ENCODE data around the gene UGT1A8.
"Not testable (repeated sequence)": the region's sequence is repeated elsewhere in the genome, so short reads cannot be mapped to it uniquely, and the experiment has no call there.

The UGT1A8 gene

GRCh38 chr2:233584210-233584609 lies 33.2 kb upstream of the UGT1A8 start:
- Histone ChIP-seq H3K9me3 (ENCODE audit: insufficient read depth, low read length) (no peaks in the 10 kb centered on the region), H3K4me3 (ENCODE audit: insufficient read depth, low read length, poor library complexity, severe bottlenecking) (no peak overlapping the region), H3K27me3 (ENCODE audit: low read length) (no peaks in the 10 kb centered on the region), H2AFZ (ENCODE audit: low read depth, low read length, severe bottlenecking) (no peak overlapping the region), H3K9ac (ENCODE audit: low read length) (no peak overlapping the region), H4K20me1 (ENCODE audit: low read depth, low read length) (no peaks in the 10 kb centered on the region), H3K9me2 (replicated peaks; ENCODE audit: insufficient read depth, low read length) (no peaks in the 10 kb centered on the region), H3F3A (ENCODE audit: insufficient read depth) (no peaks in the 10 kb centered on the region), H3K4me2 (ENCODE audit: low read depth, low read length, poor library complexity, severe bottlenecking) (no peak overlapping the region), H3K27ac (ENCODE audit: low read depth, low read length) (no peak overlapping the region), H3K36me3 (ENCODE audit: low read length) (no peaks in the 10 kb centered on the region), H3K79me2 (ENCODE audit: insufficient read depth, low read length) (no peaks in the 10 kb centered on the region)
- TF ChIP-seq CTCF (IDR thresholded peaks at IDR 0.05; ENCODE audit: insufficient read depth, low read length, poor library complexity, severe bottlenecking) (no peak), EZH2phosphoT487 (conservative IDR thresholded peaks at IDR 0.05; ENCODE audit: low read length) (no peak)

- no peak overlapping the region for H3K4me2 ChIP-seq (ENCODE audit: low read depth, low read length, poor library complexity, severe bottlenecking)
- no peak overlapping the region for H2AFZ ChIP-seq (ENCODE audit: low read depth, low read length, severe bottlenecking)
- no peak overlapping the region for H3K9ac ChIP-seq (ENCODE audit: low read length)
- H3K36me3 ChIP-seq (ENCODE audit: low read length), result no peaks in the 10 kb centered on the region
- no peaks in the 10 kb centered on the region for H4K20me1 ChIP-seq (ENCODE audit: low read depth, low read length)
- no peaks in the 10 kb centered on the region for H3F3A ChIP-seq (ENCODE audit: insufficient read depth)
- no peak overlapping the region for H3K27ac ChIP-seq (ENCODE audit: low read depth, low read length)
- no peak for TF ChIP-seq CTCF (IDR thresholded peaks at IDR 0.05; ENCODE audit: insufficient read depth, low read length, poor library complexity, severe bottlenecking)
- TF ChIP-seq EZH2phosphoT487 (conservative IDR thresholded peaks at IDR 0.05; ENCODE audit: low read length), result no peak
- no peaks in the 10 kb centered on the region for H3K9me3 ChIP-seq (ENCODE audit: insufficient read depth, low read length)
- H3K79me2 ChIP-seq (ENCODE audit: insufficient read depth, low read length), result no peaks in the 10 kb centered on the region
- H3K9me2 ChIP-seq (replicated peaks; ENCODE audit: insufficient read depth, low read length), result no peaks in the 10 kb centered on the region
- H3K4me3 ChIP-seq (ENCODE audit: insufficient read depth, low read length, poor library complexity, severe bottlenecking), result no peak overlapping the region
- no peaks in the 10 kb centered on the region for H3K27me3 ChIP-seq (ENCODE audit: low read length)
These were observed 29.0 kb upstream of the UGT1A8 start for GRCh38 chr2:233588400-233588799.

- not testable (repeated sequence) for H3K27ac ChIP-seq (ENCODE audit: low read depth, low read length); H3K9me3 ChIP-seq (ENCODE audit: insufficient read depth, low read length); H3K9ac ChIP-seq (ENCODE audit: low read length); H3K4me2 ChIP-seq (ENCODE audit: low read depth, low read length, poor library complexity, severe bottlenecking); H3K79me2 ChIP-seq (ENCODE audit: insufficient read depth, low read length); H3K4me3 ChIP-seq (ENCODE audit: insufficient read depth, low read length, poor library complexity, severe bottlenecking); H3K36me3 ChIP-seq (ENCODE audit: low read length); H2AFZ ChIP-seq (ENCODE audit: low read depth, low read length, severe bottlenecking); H3K27me3 ChIP-seq (ENCODE audit: low read length); H3K9me2 ChIP-seq (replicated peaks; ENCODE audit: insufficient read depth, low read length); H4K20me1 ChIP-seq (ENCODE audit: low read depth, low read length); H3F3A ChIP-seq (ENCODE audit: insufficient read depth)
These were observed 24.7 kb upstream of the UGT1A8 start for GRCh38 chr2:233592706-233593105.

GRCh38 chr2:233593201-233593600 lies 24.2 kb upstream of the UGT1A8 start:
- Histone ChIP-seq H3K9ac (ENCODE audit: low read length) (no peak overlapping the region), H3K9me3 (ENCODE audit: insufficient read depth, low read length) (no peaks in the 10 kb centered on the region), H3K9me2 (replicated peaks; ENCODE audit: insufficient read depth, low read length) (no peaks in the 10 kb centered on the region), H3K36me3 (ENCODE audit: low read length) (no peaks in the 10 kb centered on the region), H4K20me1 (ENCODE audit: low read depth, low read length) (no peaks in the 10 kb centered on the region), H2AFZ (ENCODE audit: low read depth, low read length, severe bottlenecking) (no peak overlapping the region), H3K4me2 (ENCODE audit: low read depth, low read length, poor library complexity, severe bottlenecking) (no peak overlapping the region), H3K79me2 (ENCODE audit: insufficient read depth, low read length) (no peaks in the 10 kb centered on the region), H3K4me3 (ENCODE audit: insufficient read depth, low read length, poor library complexity, severe bottlenecking) (no peak overlapping the region), H3K27me3 (ENCODE audit: low read length) (no peaks in the 10 kb centered on the region), H3F3A (ENCODE audit: insufficient read depth) (no peaks in the 10 kb centered on the region), H3K27ac (ENCODE audit: low read depth, low read length) (no peak overlapping the region)
- TF ChIP-seq CTCF (IDR thresholded peaks at IDR 0.05; ENCODE audit: insufficient read depth, low read length, poor library complexity, severe bottlenecking) (no peak), EZH2phosphoT487 (conservative IDR thresholded peaks at IDR 0.05; ENCODE audit: low read length) (no peak)

All from SU-DHL-6 (cell line).